ENCODE results near the gene CHST6. TPM values are rescaled to one million over a fixed set of nuclear protein-coding genes. Genes with fewer than 3 reads are reported as not detected.
"Not testable (repeated sequence)": the region's sequence is repeated elsewhere in the genome, so short reads cannot be mapped to it uniquely, and the experiment has no call there.

Gene CHST6
- total RNA-seq, 1 donor from 2014 or later = 3.2 TPM

- no peak for DNase-seq (ENCODE audit: low spot score)
Measured at GRCh38 chr16:75503801-75504200, 8.6 kb upstream of the CHST6 start.

GRCh38 chr16:75502916-75503605, 7.8 kb upstream of the CHST6 start:
- no peak for DNase-seq (ENCODE audit: low spot score)

- not testable (repeated sequence) for DNase-seq (ENCODE audit: low spot score)
Measured at GRCh38 chr16:75501820-75502219, 6.6 kb upstream of the CHST6 start.

- no peak for DNase-seq (ENCODE audit: low spot score)
Measured at GRCh38 chr16:75501359-75501758, 6.1 kb upstream of the CHST6 start.

GRCh38 chr16:75498605-75499322, 3.5 kb upstream of the CHST6 start:
- not testable (repeated sequence) for DNase-seq (ENCODE audit: low spot score)

GRCh38 chr16:75497558-75497957, 2.3 kb upstream of the CHST6 start:
- no peak for DNase-seq (ENCODE audit: low spot score)

GRCh38 chr16:75494661-75495075, 573 bp downstream of the CHST6 start:
- DNase-seq (ENCODE audit: low spot score) = no peak

GRCh38 chr16:75494184-75494583, 1.1 kb downstream of the CHST6 start:
- DNase-seq (ENCODE audit: low spot score) = no peak

- DNase-seq (ENCODE audit: low spot score) = no peak
Measured at GRCh38 chr16:75491876-75492275, 3.4 kb downstream of the CHST6 start.

- no peak for DNase-seq (ENCODE audit: low spot score)
Measured at GRCh38 chr16:75488322-75488721, 6.9 kb downstream of the CHST6 start.

- no peak for DNase-seq (ENCODE audit: low spot score)
Measured at GRCh38 chr16:75486676-75487313, 8.4 kb downstream of the CHST6 start.

- DNase-seq (ENCODE audit: low spot score) = peak; percentile 88
Measured at GRCh38 chr16:75486014-75486675, 9.1 kb downstream of the CHST6 start.

GRCh38 chr16:75485230-75486013, 9.8 kb downstream of the CHST6 start:
- DNase-seq (ENCODE audit: low spot score) = no peak

- no peak for DNase-seq (ENCODE audit: low spot score)
Measured at GRCh38 chr16:75483222-75483621, 12.0 kb downstream of the CHST6 start.

GRCh38 chr16:75482434-75483205, 12.6 kb downstream of the CHST6 start:
- no peak for DNase-seq (ENCODE audit: low spot score)

- no peak for DNase-seq (ENCODE audit: low spot score)
Measured at GRCh38 chr16:75481475-75481874, 13.8 kb downstream of the CHST6 start.

GRCh38 chr16:75479421-75479990, 15.7 kb downstream of the CHST6 start:
- DNase-seq (ENCODE audit: low spot score) = no peak

- no peak for DNase-seq (ENCODE audit: low spot score)
Measured at GRCh38 chr16:75478480-75479345, 16.5 kb downstream of the CHST6 start.
